Measurements from ENCODE around the gene AFAP1. TPM values are rescaled to one million over a fixed set of nuclear protein-coding genes. Genes with fewer than 3 reads are reported as not detected.

Gene AFAP1
- total RNA-seq, 4 donors from 2014 or later, result 8.3 to 27.1 (median 11.1) TPM

GRCh38 chr4:7826176-7826908 is 113.3 kb downstream of the AFAP1 start:
- Histone ChIP-seq H3K9me3 (no peaks in the 10 kb centered on the region), H3K36me3 (no peaks in the 10 kb centered on the region), H3K27ac (no peak overlapping the region), H3K27me3 (no peaks in the 10 kb centered on the region), H3K4me1 (peaks cover 33% of the 10 kb centered on the region), H3K4me3 (no peak overlapping the region)
- DNase-seq (ENCODE audit: low spot score in 2 of 2), result no peak
- TF ChIP-seq POLR2A (IDR thresholded peaks at IDR 0.05) (no peak), EP300 (IDR thresholded peaks at IDR 0.05) (no peak), CTCF (IDR thresholded peaks at IDR 0.05) (no peak), POLR2AphosphoS5 (IDR thresholded peaks at IDR 0.05) (no peak)
- WGBS, result 75% methylated on average over 12 of the region's 12 CpGs

- no peaks in the 10 kb centered on the region for H3K27me3 ChIP-seq
- H3K36me3 ChIP-seq, result no peaks in the 10 kb centered on the region
- H3K4me3 ChIP-seq, result no peak overlapping the region
- no peak for DNase-seq (ENCODE audit: low spot score in 2 of 2)
- no peaks in the 10 kb centered on the region for H3K9me3 ChIP-seq
- H3K4me1 ChIP-seq, result peaks cover 33% of the 10 kb centered on the region
- no peak for TF ChIP-seq EP300 (IDR thresholded peaks at IDR 0.05)
- TF ChIP-seq POLR2AphosphoS5 (IDR thresholded peaks at IDR 0.05), result no peak
- no peak for TF ChIP-seq POLR2A (IDR thresholded peaks at IDR 0.05)
- TF ChIP-seq CTCF (IDR thresholded peaks at IDR 0.05), result no peak
- 71% methylated on average over 5 of the region's 5 CpGs for WGBS
- peak overlapping the region; percentile 77 for H3K27ac ChIP-seq
These were observed 115.4 kb downstream of the AFAP1 start for GRCh38 chr4:7824218-7824617.

- TF ChIP-seq EP300 (IDR thresholded peaks at IDR 0.05), result no peak
- TF ChIP-seq CTCF (IDR thresholded peaks at IDR 0.05), result no peak
- TF ChIP-seq POLR2A (IDR thresholded peaks at IDR 0.05), result no peak
- TF ChIP-seq POLR2AphosphoS5 (IDR thresholded peaks at IDR 0.05), result no peak
- WGBS, result 61% methylated on average over 9 of the region's 9 CpGs
- no peak for DNase-seq (ENCODE audit: low spot score in 2 of 2)
These were observed 116.2 kb downstream of the AFAP1 start for GRCh38 chr4:7823416-7823824.

GRCh38 chr4:7822877-7823276 is 116.8 kb downstream of the AFAP1 start:
- WGBS, result 59% methylated on average over 4 of the region's 4 CpGs
- peaks cover 13% of the 10 kb centered on the region for H3K36me3 ChIP-seq
- peak overlapping the region; percentile 7 for H3K4me3 ChIP-seq
- H3K9me3 ChIP-seq, result no peaks in the 10 kb centered on the region
- H3K4me1 ChIP-seq, result peaks cover 21% of the 10 kb centered on the region
- peak overlapping the region; percentile 77 for H3K27ac ChIP-seq
- no peaks in the 10 kb centered on the region for H3K27me3 ChIP-seq
- TF ChIP-seq POLR2AphosphoS5 (IDR thresholded peaks at IDR 0.05), result no peak
- no peak for TF ChIP-seq POLR2A (IDR thresholded peaks at IDR 0.05)
- TF ChIP-seq EP300 (IDR thresholded peaks at IDR 0.05), result no peak
- no peak for TF ChIP-seq CTCF (IDR thresholded peaks at IDR 0.05)
- no peak for DNase-seq (ENCODE audit: low spot score in 2 of 2)

More at GRCh38 chr4:7823416-7823824, 116.2 kb downstream of the AFAP1 start:
- Histone ChIP-seq H3K4me3 (peak overlapping the region; percentile 7), H3K27ac (peak overlapping the region; percentile 77), H3K36me3 (peaks cover 8% of the 10 kb centered on the region), H3K27me3 (no peaks in the 10 kb centered on the region), H3K4me1 (peaks cover 25% of the 10 kb centered on the region), H3K9me3 (no peaks in the 10 kb centered on the region)

GRCh38 chr4:7822137-7822505 is 117.5 kb downstream of the AFAP1 start:
- Histone ChIP-seq H3K9me3 (no peaks in the 10 kb centered on the region), H3K27me3 (no peaks in the 10 kb centered on the region), H3K4me1 (peaks cover 17% of the 10 kb centered on the region), H3K36me3 (peaks cover 14% of the 10 kb centered on the region), H3K27ac (peak overlapping the region; percentile 41), H3K4me3 (no peak overlapping the region)
- no peak for TF ChIP-seq CTCF (IDR thresholded peaks at IDR 0.05)
- TF ChIP-seq POLR2AphosphoS5 (IDR thresholded peaks at IDR 0.05), result no peak
- no peak for TF ChIP-seq EP300 (IDR thresholded peaks at IDR 0.05)
- no peak for TF ChIP-seq POLR2A (IDR thresholded peaks at IDR 0.05)
- 74% methylated on average over 6 of the region's 6 CpGs for WGBS
- DNase-seq (ENCODE audit: low spot score in 2 of 2), result no peak
